HL-60/S4 (cell line): ENCODE measurements around the gene MMADHC.

Experiments used
- in situ Hi-C: fragments of 300-500 bp; cut with MboI; formaldehyde crosslinking; loops from 2 replicates; pipeline ENCODE4 v1.14.3; 2022; ENCODE audit warnings: low sequenced_read_pairs

The MMADHC gene

GRCh38 chr2:149561309-149561926 lies 26.2 kb downstream of the MMADHC start:
- in situ Hi-C loops = no loop called here

DNA sequence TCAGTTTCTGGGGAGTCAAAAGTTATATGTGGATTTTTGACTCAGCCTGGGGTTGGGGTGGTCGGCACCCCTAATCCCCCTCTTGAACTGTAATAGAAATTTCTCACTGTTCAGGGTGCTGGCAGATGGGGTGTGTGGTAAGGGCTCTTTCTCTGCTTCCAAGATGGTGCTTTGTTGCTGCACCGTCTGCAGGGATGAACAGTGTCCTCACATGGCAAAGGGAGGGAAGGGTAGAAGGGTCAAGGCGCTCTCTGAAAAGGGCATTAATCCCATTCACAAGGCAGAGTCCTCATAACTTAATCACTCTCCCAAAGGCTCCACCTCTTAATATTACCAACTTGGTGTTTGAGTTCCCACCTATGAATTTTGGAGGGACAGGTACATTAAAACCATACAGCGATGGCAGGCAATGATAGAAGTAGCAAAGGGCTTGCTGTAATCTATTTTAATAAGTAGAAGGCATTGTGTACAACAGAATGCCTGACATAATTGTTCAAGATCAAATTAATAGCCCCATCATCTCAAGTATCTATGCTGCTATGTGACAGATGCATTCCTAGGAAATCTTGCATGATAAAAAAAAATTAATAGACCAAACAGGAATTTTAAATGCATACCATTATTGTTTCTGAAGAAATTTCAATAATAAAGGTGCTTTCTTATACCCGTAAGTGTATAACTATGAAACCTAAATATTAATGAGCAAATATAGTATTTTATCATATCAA lies 28.1 kb downstream of the MMADHC start:
- in situ Hi-C loops = no loop called here

GRCh38 chr2:149556452-149556851 lies 31.1 kb downstream of the MMADHC start:
- in situ Hi-C loops = no loop called here

DNA sequence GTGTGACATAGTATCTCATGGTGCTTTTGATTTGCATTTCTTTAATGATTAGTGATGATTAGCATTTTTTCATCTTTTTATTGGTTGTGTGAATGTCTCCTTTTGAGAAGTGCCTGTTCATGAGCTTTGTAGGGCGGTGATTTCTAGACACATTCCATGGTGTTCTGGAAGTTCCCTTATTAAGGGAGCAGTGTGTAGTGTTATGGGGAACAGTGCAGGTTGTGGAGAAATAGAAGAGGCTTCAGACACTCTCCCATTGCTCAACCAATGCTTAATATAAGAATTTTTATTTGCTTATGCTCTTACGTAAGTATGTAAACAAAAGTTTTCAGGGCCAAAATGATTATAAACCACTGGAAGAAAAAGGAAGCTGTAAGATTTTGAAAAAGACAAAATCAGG lies 34.7 kb downstream of the MMADHC start:
- in situ Hi-C loops = no loop called here

DNA sequence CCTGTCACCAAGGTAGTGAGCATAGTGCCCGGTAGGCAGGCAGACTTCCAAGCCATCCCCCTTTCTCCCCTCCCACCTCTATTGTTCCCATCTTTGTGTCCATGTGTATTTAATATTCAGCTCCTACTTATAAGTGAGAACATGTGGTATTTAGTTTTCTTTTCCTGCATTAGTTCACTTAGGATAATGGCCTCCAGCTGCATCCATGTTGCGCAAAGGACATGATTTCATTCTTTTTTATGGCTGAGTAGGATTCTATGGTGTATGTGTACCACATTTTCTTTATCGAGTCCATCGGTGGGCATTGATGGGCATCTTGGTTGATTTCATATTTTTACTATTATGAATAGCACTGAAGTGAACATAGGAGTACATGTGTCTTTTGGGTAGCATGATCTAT lies 35.3 kb downstream of the MMADHC start:
- in situ Hi-C loops = no loop called here

- in situ Hi-C loops = no loop called here
These were observed 42.9 kb downstream of the MMADHC start for GRCh38 chr2:149544692-149545091.

GRCh38 chr2:149543845-149544244 lies 43.7 kb downstream of the MMADHC start:
- in situ Hi-C loops = no loop called here

- in situ Hi-C loops = no loop called here
These were observed 47.4 kb downstream of the MMADHC start for GRCh38 chr2:149540138-149540537.

GRCh38 chr2:149538138-149538833 lies 49.3 kb downstream of the MMADHC start:
- in situ Hi-C loops = no loop called here

GRCh38 chr2:149537092-149537726 lies 50.4 kb downstream of the MMADHC start:
- in situ Hi-C loops = no loop called here

GRCh38 chr2:149536649-149537048 lies 50.9 kb downstream of the MMADHC start:
- in situ Hi-C loops = no loop called here

DNA sequence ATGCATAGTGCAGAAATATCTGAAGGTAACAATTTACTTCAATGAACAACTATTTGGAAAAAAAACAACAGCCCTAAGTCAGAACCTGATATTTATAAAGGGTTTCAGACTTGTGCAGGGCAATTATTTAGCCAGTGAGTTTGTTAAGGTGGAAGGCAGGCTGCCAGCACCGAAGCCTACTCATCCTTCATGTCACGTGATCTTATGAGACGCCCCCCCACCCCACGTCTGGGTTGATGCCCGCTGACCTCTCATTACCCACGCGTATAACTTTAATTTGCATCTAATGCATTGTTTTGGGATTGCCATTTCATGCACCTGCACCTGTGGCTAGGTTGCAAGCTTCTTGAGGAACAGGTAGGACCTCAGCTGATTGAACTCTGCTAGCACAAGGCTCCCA lies 52.9 kb downstream of the MMADHC start:
- in situ Hi-C loops = no loop called here

GRCh38 chr2:149528983-149529382 lies 58.6 kb downstream of the MMADHC start:
- in situ Hi-C loops = no loop called here

DNA sequence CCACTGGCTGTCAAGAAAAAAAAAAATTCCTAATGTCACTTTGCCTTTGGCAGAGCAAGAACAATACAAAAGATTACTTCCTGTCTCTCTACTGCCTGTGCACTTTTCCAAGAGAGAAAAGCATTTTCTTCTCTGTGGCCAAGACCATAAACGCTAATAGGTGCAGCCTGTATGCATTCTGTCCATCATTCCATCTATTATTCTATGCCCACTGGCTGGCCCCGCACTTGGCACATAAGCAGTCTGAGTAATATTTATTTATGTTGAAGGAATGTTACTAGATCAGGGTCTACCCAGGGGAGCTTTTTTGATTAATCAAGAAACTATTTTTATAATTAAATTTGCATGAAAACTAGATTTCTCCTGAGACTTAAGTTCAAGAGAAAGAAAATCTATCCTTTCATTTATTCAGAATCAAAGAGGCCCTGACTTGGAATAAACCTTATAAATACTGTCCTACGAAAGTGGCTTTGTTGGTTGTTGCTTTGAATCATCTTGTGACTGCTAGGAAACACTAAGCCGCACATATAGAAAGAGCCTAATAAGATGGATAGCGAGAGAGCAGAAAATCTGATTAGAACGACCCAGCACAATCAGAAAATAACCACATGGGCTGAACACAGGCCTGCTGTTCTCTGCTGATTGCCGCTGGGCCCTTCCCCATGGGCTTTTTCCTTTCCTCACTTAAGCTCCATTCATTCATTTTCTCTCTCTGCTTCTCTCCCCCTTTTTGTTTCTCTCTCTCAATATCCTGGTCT lies 59.4 kb downstream of the MMADHC start:
- in situ Hi-C loops = no loop called here

DNA sequence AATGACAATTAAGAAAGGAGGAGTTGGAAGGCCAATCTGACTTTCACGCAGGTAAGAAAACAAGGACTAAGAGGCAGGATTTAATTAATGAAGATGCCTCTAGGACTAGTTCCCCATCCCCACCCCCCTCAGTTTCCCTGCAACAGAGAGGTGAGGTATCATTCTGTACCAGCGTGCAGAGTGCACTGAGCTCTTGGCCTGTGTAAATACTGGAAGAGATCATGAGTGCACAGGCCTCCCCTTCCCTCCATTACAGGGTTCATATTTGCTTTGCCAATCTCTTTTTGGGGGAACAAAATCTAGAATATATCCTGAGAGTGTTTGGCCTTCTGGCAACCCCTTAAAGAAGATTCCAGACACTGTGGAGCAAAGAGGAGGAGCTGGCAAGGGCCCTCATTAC lies 60.9 kb downstream of the MMADHC start:
- in situ Hi-C loops = no loop called here

DNA sequence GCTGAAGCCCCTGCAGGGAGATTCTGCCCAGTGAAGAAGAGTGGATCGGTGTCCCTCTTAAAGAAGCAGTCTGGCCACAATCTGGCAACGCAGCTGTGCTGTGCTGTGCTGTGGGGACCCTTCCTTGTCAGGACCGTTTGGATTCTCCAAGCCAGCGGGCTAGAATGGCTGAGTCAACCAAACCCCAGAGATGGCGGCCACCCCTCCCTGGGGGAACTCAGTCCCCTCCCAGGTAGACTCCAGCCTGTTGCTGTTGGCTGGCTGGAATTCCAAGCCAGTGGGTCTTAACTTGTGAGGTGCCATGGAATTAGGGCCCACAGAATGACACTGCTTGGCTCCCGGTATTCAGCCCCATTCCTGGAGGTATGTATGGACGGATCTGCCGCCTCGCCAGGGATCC lies 62.3 kb downstream of the MMADHC start:
- in situ Hi-C loops = no loop called here
